ENCODE measurements around the gene AHDC1. TPM values are rescaled to one million over a fixed set of nuclear protein-coding genes. Genes with fewer than 3 reads are reported as not detected.
"Not testable (repeated sequence)": the region's sequence is repeated elsewhere in the genome, so short reads cannot be mapped to it uniquely, and the experiment has no call there.

AHDC1 gene
- total RNA-seq, 1 donor from 2014 or later, result 61.6 TPM

GRCh38 chr1:27634177-27634984 lies 30.4 kb upstream of the AHDC1 start:
- DNase-seq (ENCODE audit: low spot score), result no peak

- DNase-seq (ENCODE audit: low spot score), result no peak
Observed at GRCh38 chr1:27633640-27634176, 29.8 kb upstream of the AHDC1 start.

GRCh38 chr1:27633298-27633610 lies 29.3 kb upstream of the AHDC1 start:
- DNase-seq (ENCODE audit: low spot score), result no peak

- no peak for DNase-seq (ENCODE audit: low spot score)
Observed at GRCh38 chr1:27632387-27633297, 28.7 kb upstream of the AHDC1 start.

GRCh38 chr1:27630859-27631491 lies 27.0 kb upstream of the AHDC1 start:
- DNase-seq (ENCODE audit: low spot score), result no peak

- DNase-seq (ENCODE audit: low spot score), result no peak
Observed at GRCh38 chr1:27628712-27629111, 24.8 kb upstream of the AHDC1 start.

- not testable (repeated sequence) for DNase-seq (ENCODE audit: low spot score)
Observed at GRCh38 chr1:27627733-27628132, 23.8 kb upstream of the AHDC1 start.

- no peak for DNase-seq (ENCODE audit: low spot score)
Observed at GRCh38 chr1:27627061-27627460, 23.1 kb upstream of the AHDC1 start.

GRCh38 chr1:27626031-27626935 lies 22.3 kb upstream of the AHDC1 start:
- DNase-seq (ENCODE audit: low spot score), result no peak

- DNase-seq (ENCODE audit: low spot score), result no peak
Observed at GRCh38 chr1:27624467-27625178, 20.7 kb upstream of the AHDC1 start.

GRCh38 chr1:27623327-27624212 lies 19.6 kb upstream of the AHDC1 start:
- no peak for DNase-seq (ENCODE audit: low spot score)

GRCh38 chr1:27622828-27623227 lies 18.9 kb upstream of the AHDC1 start:
- DNase-seq (ENCODE audit: low spot score), result no peak

GRCh38 chr1:27621051-27621920 lies 17.3 kb upstream of the AHDC1 start:
- no peak for DNase-seq (ENCODE audit: low spot score)

GRCh38 chr1:27619782-27620438 lies 16.0 kb upstream of the AHDC1 start:
- DNase-seq (ENCODE audit: low spot score), result not testable (repeated sequence)

GRCh38 chr1:27618341-27619082 lies 14.6 kb upstream of the AHDC1 start:
- DNase-seq (ENCODE audit: low spot score), result no peak

- no peak for DNase-seq (ENCODE audit: low spot score)
Observed at GRCh38 chr1:27617420-27617819, 13.5 kb upstream of the AHDC1 start.

GRCh38 chr1:27616441-27616840 lies 12.5 kb upstream of the AHDC1 start:
- no peak for DNase-seq (ENCODE audit: low spot score)
